ENCODE results near the gene SHPK. TPM values are rescaled to one million over a fixed set of nuclear protein-coding genes. Genes with fewer than 3 reads are reported as not detected.

Gene SHPK
- total RNA-seq, 1 donor from 2014 or later, result 7.8 TPM

DNA sequence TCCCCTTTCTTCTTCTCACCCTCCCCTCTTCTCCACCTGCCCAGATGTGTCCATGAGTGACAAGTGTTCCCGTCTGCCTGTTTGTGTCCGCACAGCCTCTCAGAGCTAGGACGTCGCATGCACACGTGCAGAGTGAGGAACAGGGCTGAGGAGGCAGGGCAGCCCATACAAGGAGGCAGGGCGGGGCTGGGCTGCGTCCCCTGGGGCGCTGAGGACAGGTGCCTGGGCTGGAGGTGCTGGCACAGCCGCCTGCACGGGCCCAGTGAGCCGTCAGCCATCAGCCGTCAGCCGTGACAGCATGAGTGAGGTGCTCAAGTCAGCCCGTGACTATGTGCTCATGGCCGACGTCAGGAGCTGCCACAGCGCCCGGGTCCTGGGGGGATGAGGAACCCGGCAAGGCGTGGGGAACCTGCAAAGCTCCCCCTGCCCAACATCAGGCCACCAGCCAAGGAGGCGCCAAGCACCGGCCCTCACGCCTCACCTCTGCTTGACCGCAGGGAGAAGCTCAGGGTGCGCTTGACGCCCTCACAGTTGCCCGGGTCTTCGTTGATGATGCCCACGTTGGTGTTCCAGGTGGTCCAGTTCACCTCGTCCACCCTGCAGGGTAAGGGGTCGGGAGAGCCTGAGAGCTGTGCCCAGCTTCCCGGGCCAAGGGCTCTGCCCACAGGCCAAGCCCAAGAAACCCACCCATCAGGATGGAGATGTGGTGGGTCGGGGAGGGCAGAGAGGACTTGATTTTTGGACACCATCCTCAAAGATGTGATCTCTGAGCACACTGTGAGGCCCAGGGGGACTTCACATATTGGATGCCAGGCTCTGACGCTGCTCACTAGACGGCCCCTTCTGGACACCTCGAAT is 64.8 kb downstream of the SHPK start:
- DNase-seq (ENCODE audit: low read depth), result no peak
- no peaks in the 10 kb centered on the region for H3K4me1 Mint-ChIP-seq (ENCODE audit: low read depth, unreplicated experiment)
- TF ChIP-seq, protein P1, sequence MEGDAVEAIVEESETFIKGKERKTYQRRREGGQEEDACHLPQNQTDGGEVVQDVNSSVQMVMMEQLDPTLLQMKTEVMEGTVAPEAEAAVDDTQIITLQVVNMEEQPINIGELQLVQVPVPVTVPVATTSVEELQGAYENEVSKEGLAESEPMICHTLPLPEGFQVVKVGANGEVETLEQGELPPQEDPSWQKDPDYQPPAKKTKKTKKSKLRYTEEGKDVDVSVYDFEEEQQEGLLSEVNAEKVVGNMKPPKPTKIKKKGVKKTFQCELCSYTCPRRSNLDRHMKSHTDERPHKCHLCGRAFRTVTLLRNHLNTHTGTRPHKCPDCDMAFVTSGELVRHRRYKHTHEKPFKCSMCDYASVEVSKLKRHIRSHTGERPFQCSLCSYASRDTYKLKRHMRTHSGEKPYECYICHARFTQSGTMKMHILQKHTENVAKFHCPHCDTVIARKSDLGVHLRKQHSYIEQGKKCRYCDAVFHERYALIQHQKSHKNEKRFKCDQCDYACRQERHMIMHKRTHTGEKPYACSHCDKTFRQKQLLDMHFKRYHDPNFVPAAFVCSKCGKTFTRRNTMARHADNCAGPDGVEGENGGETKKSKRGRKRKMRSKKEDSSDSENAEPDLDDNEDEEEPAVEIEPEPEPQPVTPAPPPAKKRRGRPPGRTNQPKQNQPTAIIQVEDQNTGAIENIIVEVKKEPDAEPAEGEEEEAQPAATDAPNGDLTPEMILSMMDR (IDR thresholded peaks at IDR 0.05; ENCODE audit: insufficient read depth, low read depth, low read length), result no peak
- TF ChIP-seq EZH2 (IDR thresholded peaks at IDR 0.05; ENCODE audit: insufficient read depth, low read length), result no peak

DNA sequence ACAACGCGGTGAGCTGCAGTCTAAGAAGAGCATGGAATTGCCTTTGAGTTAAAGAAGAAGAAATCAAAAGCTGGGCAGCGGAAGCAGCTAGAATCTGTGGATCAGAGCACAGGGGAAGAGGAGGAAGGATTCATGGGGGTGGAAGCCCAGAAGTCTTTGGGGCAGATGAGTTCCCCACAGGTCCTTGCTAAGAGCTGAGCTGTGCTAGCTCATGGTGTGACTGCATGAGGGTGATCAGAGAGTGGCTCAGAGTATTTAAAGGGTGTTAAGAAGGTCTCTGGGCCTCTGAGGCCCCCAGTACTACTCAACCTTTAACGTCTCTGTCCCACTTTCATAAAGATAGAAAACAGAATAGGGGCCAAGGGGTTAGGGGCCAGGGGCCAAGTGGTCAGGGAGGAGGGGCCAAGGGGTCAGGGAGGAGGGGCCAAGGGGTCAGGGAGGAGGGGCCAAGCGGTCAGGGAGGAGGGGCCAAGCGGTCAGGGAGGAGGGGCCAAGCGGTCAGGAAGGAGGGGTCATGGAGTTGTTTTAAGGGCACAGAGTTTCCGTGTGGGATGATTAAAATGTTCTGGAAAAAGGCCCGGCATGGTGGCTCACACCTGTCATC is 66.4 kb downstream of the SHPK start:
- FAIRE-seq, result no peak

More for the DNA sequence above, 64.8 kb downstream of the SHPK start:
- Histone ChIP-seq H2AFZ (ENCODE audit: low read depth, low read length) (no peak overlapping the region), H3K4me1 (ENCODE audit: insufficient read depth, low read length) (peaks cover 4% of the 10 kb centered on the region), H3K36me3 (ENCODE audit: insufficient read depth, low read length) (no peaks in the 10 kb centered on the region), H3K4me3 (ENCODE audit: insufficient read depth, low read depth, low read length) (no peak overlapping the region), H3K9ac (ENCODE audit: low read length) (no peak overlapping the region), H3K79me2 (ENCODE audit: insufficient read depth, low read length) (no peaks in the 10 kb centered on the region), H3K27me3 (ENCODE audit: insufficient read depth, low read length) (no peaks in the 10 kb centered on the region), H3K9me3 (ENCODE audit: insufficient read depth, low read depth, low read length) (no peaks in the 10 kb centered on the region), H3K27ac (ENCODE audit: low read depth, low read length) (no peak overlapping the region), H3K4me2 (ENCODE audit: low read length) (no peak overlapping the region), H4K20me1 (ENCODE audit: insufficient read depth, low read length) (no peaks in the 10 kb centered on the region)
- Mint-ChIP-seq H3K27ac (ENCODE audit: unreplicated experiment) (no peak overlapping the region), H3K4me3 (ENCODE audit: unreplicated experiment) (no peak overlapping the region), H3K9me3 (ENCODE audit: unreplicated experiment) (no peaks in the 10 kb centered on the region), H3K27me3 (ENCODE audit: low read depth, unreplicated experiment) (no peaks in the 10 kb centered on the region), H3K36me3 (ENCODE audit: low read depth, unreplicated experiment) (peaks cover 11% of the 10 kb centered on the region)
- FAIRE-seq, result no peak

More for the DNA sequence above, 66.4 kb downstream of the SHPK start:
- H3K36me3 ChIP-seq (ENCODE audit: insufficient read depth, low read length), result no peaks in the 10 kb centered on the region
- no peak overlapping the region for H3K4me3 ChIP-seq (ENCODE audit: insufficient read depth, low read depth, low read length)
- no peak overlapping the region for H3K9ac ChIP-seq (ENCODE audit: low read length)
- no peak overlapping the region for H2AFZ ChIP-seq (ENCODE audit: low read depth, low read length)
- H3K4me1 ChIP-seq (ENCODE audit: insufficient read depth, low read length), result no peaks in the 10 kb centered on the region
- H3K27me3 ChIP-seq (ENCODE audit: insufficient read depth, low read length), result no peaks in the 10 kb centered on the region
- Mint-ChIP-seq H3K27ac (ENCODE audit: unreplicated experiment) (no peak overlapping the region), H3K4me3 (ENCODE audit: unreplicated experiment) (no peak overlapping the region), H3K36me3 (ENCODE audit: low read depth, unreplicated experiment) (peaks cover 15% of the 10 kb centered on the region), H3K9me3 (ENCODE audit: unreplicated experiment) (no peaks in the 10 kb centered on the region), H3K27me3 (ENCODE audit: low read depth, unreplicated experiment) (no peaks in the 10 kb centered on the region), H3K4me1 (ENCODE audit: low read depth, unreplicated experiment) (no peaks in the 10 kb centered on the region)
- DNase-seq (ENCODE audit: low read depth), result no peak
- no peaks in the 10 kb centered on the region for H3K9me3 ChIP-seq (ENCODE audit: insufficient read depth, low read depth, low read length)
- no peak for TF ChIP-seq EZH2 (IDR thresholded peaks at IDR 0.05; ENCODE audit: insufficient read depth, low read length)
- TF ChIP-seq, protein P1 (IDR thresholded peaks at IDR 0.05; ENCODE audit: insufficient read depth, low read depth, low read length), result no peak
- H3K79me2 ChIP-seq (ENCODE audit: insufficient read depth, low read length), result no peaks in the 10 kb centered on the region
- no peak overlapping the region for H3K27ac ChIP-seq (ENCODE audit: low read depth, low read length)
- H4K20me1 ChIP-seq (ENCODE audit: insufficient read depth, low read length), result no peaks in the 10 kb centered on the region
- no peak overlapping the region for H3K4me2 ChIP-seq (ENCODE audit: low read length)

Measured in astrocyte (in vitro differentiated cells and primary cell).